Left ventricle myocardium inferior (tissue), 1 donor: ENCODE data around the gene CDH11. TPM values are rescaled to one million over a fixed set of nuclear protein-coding genes. Genes with fewer than 3 reads are reported as not detected.

ENCODE experiments used
- DNase-seq: peaks from one replicate; pipeline ENCODE4 v3.0.0-alpha.2; 2020
- H3K27ac ChIP-seq: fragments of 200-600 bp; replicated peaks from 2 replicates; pipeline ENCODE4 v1.8.0; 2021
- H3K27me3 ChIP-seq: fragments of 200-600 bp; 2 replicates; pipeline ENCODE4 v1.8.0; 2021; ENCODE audit warnings: low read depth
- H3K36me3 ChIP-seq: fragments of 200-600 bp; 2 replicates; pipeline ENCODE4 v1.8.0; 2021
- H3K4me1 ChIP-seq: fragments of 200-600 bp; 2 replicates; pipeline ENCODE4 v1.8.0; 2021
- H3K4me3 ChIP-seq: fragments of 200-600 bp; 2 replicates; pipeline ENCODE4 v1.8.0; 2021; ENCODE audit warnings: mild to moderate bottlenecking, moderate library complexity
- H3K9me3 ChIP-seq: fragments of 200-600 bp; replicated peaks from 2 replicates; pipeline ENCODE4 v1.8.0; 2021
- CTCF ChIP-seq: fragments of 200-600 bp; IDR thresholded peaks from 2 replicates; pipeline ENCODE4 v1.8.0; 2021; ENCODE audit warnings: antibody characterized with exemption, mild to moderate bottlenecking, borderline replicate concordance
- intact Hi-C: fragments of 100-400 bp; cut with micrococcal nuclease; formaldehyde crosslinking; loops from one replicate; pipeline ENCODE4 v1.11.0; 2022
- total RNA-seq: library from RNA; stranded (reverse); fragmentation: NEBNext Ultra II Directional; extraction: Animal tissue kit (Norgen Biotek cat#: 25700); gene quantifications from one replicate; pipeline ENCODE4 v1.2.1, GENCODE V29; 2021
- donor health status: DM: no; HTN: yes; CAD: no; lungs with severe emphysema.

The CDH11 gene
- total RNA-seq, 1 donor from 2014 or later: 20.9 TPM

- intact Hi-C loops: no loop called here
- TF ChIP-seq CTCF: no peak
- no peak overlapping the region for H3K27ac ChIP-seq
- H3K36me3 ChIP-seq: no peaks in the 10 kb centered on the region
- H3K4me1 ChIP-seq: no peaks in the 10 kb centered on the region
- peaks cover 16% of the 10 kb centered on the region for H3K27me3 ChIP-seq
- peaks cover 6% of the 10 kb centered on the region for H3K9me3 ChIP-seq
- no peak overlapping the region for H3K4me3 ChIP-seq
- DNase-seq: no peak
These were observed 84.3 kb downstream of the CDH11 start for GRCh38 chr16:65037556-65037955.

- Histone ChIP-seq H3K27me3 (peaks cover 16% of the 10 kb centered on the region), H3K4me1 (no peaks in the 10 kb centered on the region), H3K27ac (no peak overlapping the region), H3K9me3 (peaks cover 6% of the 10 kb centered on the region), H3K36me3 (no peaks in the 10 kb centered on the region), H3K4me3 (no peak overlapping the region)
- intact Hi-C loops: no loop called here
- TF ChIP-seq CTCF: no peak
- no peak for DNase-seq
These were observed 86.9 kb downstream of the CDH11 start for GRCh38 chr16:65034915-65035314.

GRCh38 chr16:65032387-65032786 is 89.5 kb downstream of the CDH11 start:
- Histone ChIP-seq H3K4me3 (no peak overlapping the region), H3K36me3 (no peaks in the 10 kb centered on the region), H3K4me1 (no peaks in the 10 kb centered on the region), H3K9me3 (no peaks in the 10 kb centered on the region), H3K27ac (no peak overlapping the region), H3K27me3 (no peaks in the 10 kb centered on the region)
- intact Hi-C loops: no loop called here
- no peak for DNase-seq
- TF ChIP-seq CTCF: no peak

- no peak overlapping the region for H3K4me3 ChIP-seq
- no peak for TF ChIP-seq CTCF
- DNase-seq: no peak
- intact Hi-C loops: no loop called here
- H3K36me3 ChIP-seq: no peaks in the 10 kb centered on the region
- H3K27ac ChIP-seq: no peak overlapping the region
- H3K27me3 ChIP-seq: no peaks in the 10 kb centered on the region
- H3K4me1 ChIP-seq: no peaks in the 10 kb centered on the region
- no peaks in the 10 kb centered on the region for H3K9me3 ChIP-seq
These were observed 97.1 kb downstream of the CDH11 start for GRCh38 chr16:65024767-65025178.

GRCh38 chr16:65023802-65024201 is 98.1 kb downstream of the CDH11 start:
- H3K27me3 ChIP-seq: no peaks in the 10 kb centered on the region
- TF ChIP-seq CTCF: no peak
- no peaks in the 10 kb centered on the region for H3K4me1 ChIP-seq
- no peak overlapping the region for H3K27ac ChIP-seq
- H3K36me3 ChIP-seq: no peaks in the 10 kb centered on the region
- no peaks in the 10 kb centered on the region for H3K9me3 ChIP-seq
- no peak for DNase-seq
- intact Hi-C loops: no loop called here
- H3K4me3 ChIP-seq: no peak overlapping the region
